ENCODE data around the gene VAV1.
"Not testable (repeated sequence)": the region's sequence is repeated elsewhere in the genome, so short reads cannot be mapped to it uniquely, and the experiment has no call there.

VAV1 gene

GRCh38 chr19:6817179-6817578 is 44.7 kb downstream of the VAV1 start:
- DNase-seq (ENCODE audit: low read depth in 1 of 2, low spot score in 1 of 2): no peak

GRCh38 chr19:6818246-6818645 is 45.7 kb downstream of the VAV1 start:
- DNase-seq (ENCODE audit: low read depth in 1 of 2, low spot score in 1 of 2): no peak

GRCh38 chr19:6819323-6819722 is 46.8 kb downstream of the VAV1 start:
- no peak for DNase-seq (ENCODE audit: low read depth in 1 of 2, low spot score in 1 of 2)

DNA sequence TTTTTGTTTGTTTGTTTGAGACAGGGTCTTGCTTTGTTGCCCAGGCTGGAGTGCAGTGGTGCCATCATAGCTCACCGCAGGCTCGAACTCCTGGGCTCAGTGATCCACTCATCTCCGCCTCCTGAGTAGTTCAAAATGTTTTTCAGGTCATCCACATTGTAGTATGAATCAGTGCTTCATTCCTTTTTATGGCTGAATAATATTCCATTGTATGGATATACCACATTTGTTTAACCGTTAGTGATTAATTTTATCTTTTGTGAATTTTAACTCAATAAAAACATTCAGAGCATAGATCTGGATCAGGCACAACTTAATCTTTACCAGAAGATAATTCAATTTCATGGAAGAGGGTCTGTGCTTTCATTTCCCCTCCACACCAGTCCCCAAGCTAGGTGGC is 47.7 kb downstream of the VAV1 start:
- DNase-seq (ENCODE audit: low read depth in 1 of 2, low spot score in 1 of 2): no peak

- DNase-seq (ENCODE audit: low read depth in 1 of 2, low spot score in 1 of 2): no peak
These were observed 49.3 kb downstream of the VAV1 start for GRCh38 chr19:6821639-6822310.

DNA sequence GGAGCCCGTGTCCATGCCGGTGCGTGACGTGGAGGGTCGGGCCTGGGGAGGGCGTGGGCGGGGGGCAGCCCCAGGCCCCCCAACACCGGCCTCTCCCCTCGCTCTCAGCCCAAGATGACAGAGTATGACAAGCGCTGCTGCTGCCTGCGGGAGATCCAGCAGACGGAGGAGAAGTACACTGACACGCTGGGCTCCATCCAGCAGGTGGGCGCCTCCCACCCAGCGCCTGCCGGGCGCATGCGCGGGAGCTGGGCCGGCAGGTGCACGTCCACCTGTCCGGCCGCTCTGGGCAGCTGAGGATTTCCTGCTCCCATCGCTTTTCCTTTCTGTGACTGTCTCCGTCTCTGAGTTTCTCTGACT is 49.8 kb downstream of the VAV1 start:
- DNase-seq (ENCODE audit: low read depth in 1 of 2, low spot score in 1 of 2): no peak

DNA sequence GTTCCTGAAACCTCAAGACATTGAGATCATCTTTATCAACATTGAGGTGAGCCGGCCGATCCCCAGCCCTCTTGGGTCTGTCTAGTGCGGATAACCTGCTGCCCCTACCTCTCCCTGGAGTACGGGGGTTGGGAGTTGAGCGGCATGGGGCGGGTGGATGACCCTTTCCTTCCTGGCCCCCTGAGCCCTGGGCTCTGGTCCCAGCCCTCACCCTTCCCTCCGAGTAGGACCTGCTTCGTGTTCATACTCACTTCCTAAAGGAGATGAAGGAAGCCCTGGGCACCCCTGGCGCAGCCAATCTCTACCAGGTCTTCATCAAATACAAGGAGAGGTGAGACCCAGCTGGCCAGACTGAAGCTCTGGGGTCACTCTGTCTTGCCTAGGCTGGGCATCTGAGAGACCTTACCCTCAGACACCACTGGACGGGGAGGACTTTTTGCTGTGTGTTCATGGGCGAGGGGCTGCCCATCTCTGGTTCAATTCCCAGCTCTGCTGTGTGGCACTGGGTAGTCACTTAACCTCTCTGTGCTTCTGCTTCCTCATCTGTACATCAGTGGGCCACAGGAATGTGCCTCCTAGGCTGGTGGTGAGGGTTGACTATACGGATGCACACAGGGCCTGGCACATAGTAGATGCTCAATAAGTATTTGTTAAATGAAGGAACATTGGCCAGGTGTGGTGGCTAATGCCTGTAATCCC is 52.7 kb downstream of the VAV1 start:
- no peak for DNase-seq (ENCODE audit: low read depth in 1 of 2, low spot score in 1 of 2)

DNA sequence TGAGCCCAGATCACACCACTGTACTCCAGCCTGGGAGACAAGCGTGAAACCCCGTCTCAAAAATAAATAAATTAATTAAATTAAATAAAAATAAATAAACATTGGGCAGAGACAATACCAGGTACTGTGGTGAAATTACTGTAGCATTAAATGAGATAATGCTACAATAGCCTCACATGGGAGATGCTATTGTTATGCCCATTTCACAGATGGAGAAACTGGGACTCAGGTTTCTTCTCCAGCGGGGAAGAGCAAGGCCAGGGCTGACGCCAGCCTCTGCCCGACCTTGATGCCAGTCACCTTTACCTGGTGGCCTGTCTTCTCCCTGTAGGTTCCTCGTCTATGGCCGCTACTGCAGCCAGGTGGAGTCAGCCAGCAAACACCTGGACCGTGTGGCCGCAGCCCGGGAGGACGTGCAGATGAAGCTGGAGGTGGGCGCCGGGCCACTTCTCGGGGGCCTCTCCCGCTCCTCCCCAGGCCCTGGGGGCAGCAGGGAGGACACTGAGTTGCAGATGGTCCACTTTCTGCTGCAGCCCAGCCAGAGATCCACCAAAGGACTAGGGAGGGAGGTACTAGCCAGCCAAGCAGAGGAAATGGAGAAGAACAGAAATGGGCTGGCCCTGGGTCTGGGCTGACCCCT is 53.9 kb downstream of the VAV1 start:
- DNase-seq (ENCODE audit: low read depth in 1 of 2, low spot score in 1 of 2): no peak

DNA sequence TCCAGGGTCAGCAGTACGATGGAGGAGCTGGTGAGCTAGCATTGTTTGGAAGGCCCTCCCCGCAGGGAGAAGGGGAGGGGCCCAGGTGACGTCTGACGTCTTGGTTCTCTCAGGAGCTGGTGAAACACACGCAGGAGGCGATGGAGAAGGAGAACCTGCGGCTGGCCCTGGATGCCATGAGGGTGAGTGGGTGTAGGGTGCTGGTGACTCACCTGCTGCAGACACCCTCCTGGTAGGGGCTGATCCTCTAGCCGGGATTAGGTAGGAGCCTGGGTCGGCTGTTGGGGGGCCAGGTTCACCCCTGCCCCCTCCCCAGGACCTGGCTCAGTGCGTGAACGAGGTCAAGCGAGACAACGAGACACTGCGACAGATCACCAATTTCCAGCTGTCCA is 55.8 kb downstream of the VAV1 start:
- DNase-seq (ENCODE audit: low read depth in 1 of 2, low spot score in 1 of 2): no peak

DNA sequence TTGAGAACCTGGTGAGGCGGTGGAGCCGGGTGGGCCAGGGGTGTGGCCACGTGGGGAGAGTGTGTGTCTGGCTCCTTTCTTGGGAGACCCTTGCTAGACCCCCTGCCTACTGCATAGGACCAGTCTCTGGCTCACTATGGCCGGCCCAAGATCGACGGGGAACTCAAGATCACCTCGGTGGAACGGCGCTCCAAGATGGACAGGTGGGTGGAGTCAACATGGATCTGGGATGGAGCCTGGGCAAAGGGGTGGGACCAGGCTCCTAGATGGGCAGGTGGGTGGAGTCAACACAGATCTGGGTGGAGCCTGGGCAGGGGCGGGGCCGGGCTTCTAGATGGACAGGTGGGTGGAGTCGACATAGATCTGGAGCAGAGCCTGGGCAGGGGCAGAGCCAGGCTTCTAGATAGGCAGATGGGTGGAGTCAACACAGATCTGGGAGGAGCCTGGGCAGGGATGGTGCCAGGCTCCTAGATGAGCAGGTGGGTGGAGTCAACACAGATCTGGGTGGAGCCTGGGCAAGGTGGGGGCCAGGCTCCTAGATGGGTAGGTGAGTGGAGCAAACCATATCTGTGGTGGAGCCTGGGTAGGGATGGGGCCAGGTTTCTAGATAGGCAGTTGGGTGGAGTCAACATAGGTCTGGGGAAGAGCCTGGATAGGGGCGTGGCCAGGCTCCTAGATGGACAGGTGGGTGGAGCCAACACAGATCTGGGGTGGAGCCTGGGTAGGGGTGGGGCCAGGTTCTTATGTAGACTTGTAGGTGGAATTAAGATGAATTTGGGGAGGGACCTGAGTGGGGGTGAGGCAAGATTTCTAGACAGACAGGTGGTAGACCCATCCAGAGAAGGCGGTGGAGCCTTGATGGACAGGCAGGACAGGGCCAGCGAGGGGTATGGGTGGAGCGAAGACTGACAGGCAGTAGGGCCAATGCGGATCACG is 56.5 kb downstream of the VAV1 start:
- no peak for DNase-seq (ENCODE audit: low read depth in 1 of 2, low spot score in 1 of 2)

DNA sequence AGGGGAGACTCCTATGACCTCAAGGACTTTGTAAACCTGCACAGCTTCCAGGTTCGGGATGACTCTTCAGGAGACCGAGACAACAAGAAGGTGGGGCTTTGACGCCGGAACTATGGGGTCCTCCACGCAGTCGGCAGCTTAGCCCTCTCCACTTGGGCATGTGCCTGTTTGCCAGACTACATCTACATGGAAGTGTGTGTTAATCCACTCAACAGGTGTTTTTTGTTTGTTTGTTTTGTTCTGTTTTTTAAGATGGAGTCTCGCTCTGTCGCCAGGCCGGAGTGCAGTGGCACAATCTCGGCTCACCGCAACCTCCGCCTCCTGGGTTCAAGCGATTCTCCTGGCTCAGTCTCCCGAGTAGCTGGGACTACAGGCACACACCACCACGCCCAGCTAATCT is 57.3 kb downstream of the VAV1 start:
- not testable (repeated sequence) for DNase-seq (ENCODE audit: low read depth in 1 of 2, low spot score in 1 of 2)

DNA sequence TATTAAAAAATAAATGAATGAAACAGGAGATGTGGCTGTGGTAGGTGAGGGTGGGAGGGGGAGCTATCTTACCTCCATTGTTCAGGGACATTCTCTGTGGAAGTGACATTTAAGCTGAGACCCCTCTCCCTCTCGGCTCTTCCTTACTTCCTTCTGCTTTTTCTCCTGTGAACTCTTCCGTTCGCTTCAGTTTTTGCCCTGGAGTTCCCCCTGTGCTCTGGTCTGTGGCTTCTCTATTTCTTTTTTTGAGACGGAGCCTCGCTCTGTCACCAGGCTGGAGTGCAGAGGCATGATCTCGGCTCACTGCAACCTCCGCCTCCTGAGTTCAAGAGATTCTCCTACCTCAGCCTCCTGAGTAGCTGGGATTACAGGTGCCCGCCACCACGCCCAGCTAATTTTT is 58.6 kb downstream of the VAV1 start:
- not testable (repeated sequence) for DNase-seq (ENCODE audit: low read depth in 1 of 2, low spot score in 1 of 2)

GRCh38 chr19:6832412-6832811 is 59.9 kb downstream of the VAV1 start:
- no peak for DNase-seq (ENCODE audit: low read depth in 1 of 2, low spot score in 1 of 2)

DNA sequence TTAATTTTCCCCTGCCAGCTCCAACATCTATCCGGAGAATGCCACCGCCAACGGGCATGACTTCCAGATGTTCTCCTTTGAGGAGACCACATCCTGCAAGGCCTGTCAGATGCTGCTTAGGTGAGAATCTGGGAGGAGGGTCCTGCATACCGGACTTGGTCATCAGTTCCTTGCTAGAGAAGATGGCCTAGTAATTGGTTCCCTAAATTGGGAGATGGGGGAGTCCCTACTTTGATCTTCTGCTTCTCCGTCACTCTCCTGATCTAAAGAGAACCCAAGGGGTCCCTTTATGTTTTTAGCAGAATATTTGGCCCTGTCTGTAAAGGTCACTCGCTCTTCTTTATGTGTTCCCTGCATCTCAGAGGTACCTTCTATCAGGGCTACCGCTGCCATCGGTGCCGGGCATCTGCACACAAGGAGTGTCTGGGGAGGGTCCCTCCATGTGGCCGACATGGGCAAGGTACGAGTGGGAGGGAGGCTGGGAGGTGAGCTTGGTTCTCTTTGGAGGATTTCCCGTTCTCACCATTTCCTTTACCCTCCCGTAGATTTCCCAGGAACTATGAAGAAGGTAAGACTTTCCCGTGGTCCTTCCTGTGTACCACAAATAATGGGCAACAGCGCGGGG is 60.8 kb downstream of the VAV1 start:
- DNase-seq (ENCODE audit: low read depth in 1 of 2, low spot score in 1 of 2): no peak

GRCh38 chr19:6834433-6834832 is 61.9 kb downstream of the VAV1 start:
- DNase-seq (ENCODE audit: low read depth in 1 of 2, low spot score in 1 of 2): no peak

- DNase-seq (ENCODE audit: low read depth in 1 of 2, low spot score in 1 of 2): no peak
These were observed 63.0 kb downstream of the VAV1 start for GRCh38 chr19:6835501-6835900.

DNA sequence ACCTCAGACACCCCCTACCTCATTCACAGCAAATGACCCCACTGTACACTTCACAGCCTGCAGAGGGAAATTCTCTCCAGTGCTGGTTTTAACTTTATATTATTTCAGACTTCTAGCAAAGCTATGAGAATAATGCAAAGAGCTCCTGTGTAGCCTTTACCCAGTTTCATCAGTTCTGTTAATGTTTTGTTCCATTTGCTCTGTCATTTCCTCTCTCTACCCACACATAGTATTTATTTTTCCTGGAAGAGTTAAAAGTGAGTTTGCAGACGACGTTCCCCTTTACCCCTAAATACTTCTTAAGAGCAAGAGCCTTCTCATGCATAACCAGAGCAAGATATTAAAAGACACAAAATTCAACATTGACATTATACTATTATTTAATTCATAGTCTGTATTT is 65.0 kb downstream of the VAV1 start:
- DNase-seq (ENCODE audit: low read depth in 1 of 2, low spot score in 1 of 2): no peak

- no peak for DNase-seq (ENCODE audit: low read depth in 1 of 2, low spot score in 1 of 2)
These were observed 65.7 kb downstream of the VAV1 start for GRCh38 chr19:6838062-6838655.

DNA sequence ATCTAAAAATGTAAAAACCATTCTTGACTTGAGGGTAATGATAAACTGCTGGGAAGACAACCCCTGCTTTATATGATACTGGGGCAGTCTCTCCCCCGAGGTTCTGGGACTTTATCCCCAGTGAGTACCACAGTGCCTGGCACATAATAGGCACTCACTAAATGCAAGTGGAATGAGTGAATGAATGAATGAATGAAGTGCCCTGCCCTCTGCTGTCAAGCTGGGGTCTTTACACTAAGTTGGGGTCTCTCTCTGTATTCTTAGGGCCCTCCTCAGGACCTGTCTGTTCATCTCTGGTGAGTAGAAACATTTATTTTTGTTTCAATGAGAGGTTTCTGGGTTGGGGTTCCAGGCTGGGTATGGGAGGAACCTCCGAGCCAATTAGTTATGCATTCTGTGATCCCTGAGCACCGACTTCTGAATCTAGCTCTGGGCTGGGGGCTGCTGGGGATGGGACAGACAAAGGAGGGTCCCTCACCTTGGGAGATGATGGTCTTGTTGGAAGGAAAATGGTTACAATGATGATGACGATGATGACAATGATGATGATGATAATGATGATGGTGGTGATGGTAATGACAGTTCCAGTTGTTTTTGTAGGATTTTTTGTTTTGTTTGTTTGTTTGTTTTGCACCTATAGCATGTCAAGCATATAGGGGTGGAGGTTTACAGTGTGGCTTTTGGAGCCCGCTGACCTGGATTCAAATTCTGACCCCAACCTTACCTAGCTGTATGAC is 70.5 kb downstream of the VAV1 start:
- no peak for DNase-seq (ENCODE audit: low read depth in 1 of 2, low spot score in 1 of 2)

GRCh38 chr19:6847828-6848200 is 75.3 kb downstream of the VAV1 start:
- no peak for DNase-seq (ENCODE audit: low read depth in 1 of 2, low spot score in 1 of 2)
